H1 (cell line): Measurements from ENCODE around the gene CD300LF. TPM values are rescaled to one million over a fixed set of nuclear protein-coding genes. Genes with fewer than 3 reads are reported as not detected.

ENCODE experiments used
- CTCF ChIA-PET: fragments of 300-600 bp; sonication (Branson Sonifier 250); formaldehyde crosslinking; loops from one replicate; lab custom pipeline; 2021; ENCODE audit not compliant: partially characterized antibody; lab: Charles Lee
- POLR2A ChIA-PET: fragments of 300-600 bp; sonication (Branson Sonifier 250); formaldehyde crosslinking; loops from one replicate; lab custom pipeline; 2021; ENCODE audit warnings: inconsistent platforms; ENCODE audit not compliant: partially characterized antibody; lab: Charles Lee
- DNase-seq, 2 experiments: peaks; one replicate each; pipeline versions ENCODE4 v3.0.0 to v3.0.0-alpha.2; 2010 to 2022; ENCODE audit warnings: low spot score in 2 of 2, low read depth in 1 of 2, mixed read lengths in 1 of 2
- FAIRE-seq: peaks from 2 replicates; lab custom pipeline; 2011; peaks lifted over from hg19 to GRCh38; lab: Jason Lieb, UNC
- H2AFZ ChIP-seq: 2 replicates; pipeline ENCODE4 v1.8.1; 2012; ENCODE audit warnings: low read length, inconsistent platforms
- H2AK5ac ChIP-seq: 2 replicates; pipeline ENCODE4 v1.6.1; 2013; ENCODE audit warnings: low read depth, low read length
- H2BK120ac ChIP-seq: replicated peaks from 2 replicates; pipeline ENCODE3; 2013; ENCODE audit warnings: low read depth, low read length, inconsistent platforms
- H2BK12ac ChIP-seq: 2 replicates; pipeline ENCODE4 v1.6.1; 2013; ENCODE audit warnings: low read depth, low read length
- H2BK15ac ChIP-seq: 2 replicates; pipeline ENCODE4 v1.6.1; 2013; ENCODE audit warnings: low read length
- H2BK20ac ChIP-seq: 2 replicates; pipeline ENCODE4 v1.6.1; 2013; ENCODE audit warnings: low read length
- H2BK5ac ChIP-seq: 2 replicates; pipeline ENCODE4 v1.6.1; 2013; ENCODE audit warnings: low read depth, low read length
- H3K14ac ChIP-seq: 2 replicates; pipeline ENCODE4 v1.6.1; 2013; ENCODE audit warnings: inconsistent platforms; ENCODE audit not compliant: insufficient read length
- H3K18ac ChIP-seq: 2 replicates; pipeline ENCODE4 v1.6.1; 2013; ENCODE audit warnings: low read length; ENCODE audit errors: extremely low read depth
- H3K23ac ChIP-seq: 2 replicates; pipeline ENCODE4 v1.6.1; 2013; ENCODE audit warnings: inconsistent platforms; ENCODE audit not compliant: insufficient read length
- H3K23me2 ChIP-seq: 2 replicates; pipeline ENCODE4 v1.6.1; 2013; ENCODE audit warnings: low read depth, low read length
- H3K27ac ChIP-seq: 2 replicates; pipeline ENCODE4 v1.6.1; 2011; ENCODE audit warnings: low read depth, low read length, inconsistent platforms
- H3K27me3 ChIP-seq, 4 experiments: replicated peaks in 1 of 4; 1 replicate in 1 of 4; 2 replicates in 3 of 4; pipeline versions ENCODE4 v1.6.1 to v1.8.1; 2011 to 2013; ENCODE audit warnings: low read length in 3 of 4, mild to moderate bottlenecking in 3 of 4, inconsistent platforms in 2 of 4, mixed read lengths in 2 of 4, moderate library complexity in 1 of 4; ENCODE audit not compliant: control insufficient read depth in 3 of 4, insufficient read depth in 3 of 4; ENCODE audit errors: extremely low read depth in 1 of 4
- H3K36me3 ChIP-seq, 4 experiments: 2 replicates each; pipeline versions ENCODE4 v1.6.1 to v1.8.1; 2011 to 2013; ENCODE audit warnings: mild to moderate bottlenecking in 4 of 4, low read length in 3 of 4, moderate library complexity in 2 of 4, control low read depth in 1 of 4, inconsistent platforms in 1 of 4; ENCODE audit not compliant: insufficient read depth in 4 of 4, control insufficient read depth in 2 of 4
- H3K4ac ChIP-seq: replicated peaks from 2 replicates; pipeline ENCODE3; 2013; ENCODE audit warnings: low read length, low read depth, mixed read lengths, inconsistent platforms; ENCODE audit not compliant: insufficient read length
- H3K4me1 ChIP-seq, 4 experiments: replicated peaks in 1 of 4; 1 replicate in 1 of 4; 2 replicates in 3 of 4; pipeline versions ENCODE4 v1.6.1 to v1.8.1; 2011 to 2013; ENCODE audit warnings: low read length in 3 of 4, inconsistent platforms in 2 of 4, mixed read lengths in 1 of 4; ENCODE audit not compliant: insufficient read depth in 4 of 4, control insufficient read depth in 3 of 4
- H3K4me2 ChIP-seq, 2 experiments: 2 replicates each; pipeline versions ENCODE4 v1.6.1 to v1.8.1; 2011 to 2013; ENCODE audit warnings: low read depth in 2 of 2, low read length in 2 of 2, control low read depth in 1 of 2, inconsistent platforms in 1 of 2, mild to moderate bottlenecking in 1 of 2; ENCODE audit not compliant: insufficient read depth in 1 of 2
- H3K4me3 ChIP-seq, 4 experiments: fragments of 200-600, 300-600 bp in 1 of 4; sonication (generic), shearing (Covaris generic), sonication (Bioruptor Twin) in 1 of 4; 2 replicates each; pipeline versions ENCODE4 v1.5.1 to v1.8.1; 2011 to 2016; ENCODE audit warnings: low read length in 4 of 4, low read depth in 3 of 4, control low read depth in 2 of 4, inconsistent platforms in 2 of 4, mild to moderate bottlenecking in 2 of 4, mixed read lengths in 1 of 4, moderate library complexity in 1 of 4; ENCODE audit not compliant: insufficient read depth in 2 of 4; ENCODE audit errors: extremely low read depth in 1 of 4
- H3K56ac ChIP-seq: replicated peaks from 2 replicates; pipeline ENCODE3; 2013; ENCODE audit warnings: low read depth, mild to moderate bottlenecking, mixed read lengths, low read length, inconsistent platforms; ENCODE audit not compliant: insufficient read length
- H3K79me1 ChIP-seq: 2 replicates; pipeline ENCODE4 v1.6.1; 2013; ENCODE audit warnings: low read depth, low read length, control low read depth
- H3K79me2 ChIP-seq, 2 experiments: 2 replicates each; pipeline versions ENCODE4 v1.6.1 to v1.8.1; 2012 to 2013; ENCODE audit warnings: low read length in 2 of 2, mild to moderate bottlenecking in 2 of 2, inconsistent platforms in 1 of 2; ENCODE audit not compliant: insufficient read depth in 2 of 2, control insufficient read depth in 1 of 2
- H3K9ac ChIP-seq, 4 experiments: replicated peaks in 1 of 4; 1 replicate in 1 of 4; 2 replicates in 3 of 4; pipeline versions ENCODE4 v1.6.1 to v1.8.1; 2011 to 2013; ENCODE audit warnings: low read depth in 3 of 4, low read length in 3 of 4, control low read depth in 2 of 4, mild to moderate bottlenecking in 2 of 4, moderate library complexity in 2 of 4, inconsistent platforms in 1 of 4; ENCODE audit errors: extremely low read depth in 1 of 4
- H3K9me3 ChIP-seq, 2 experiments: 2 replicates each; pipeline versions ENCODE4 v1.6.1 to v1.8.1; 2012 to 2013; ENCODE audit warnings: mild to moderate bottlenecking in 2 of 2, moderate library complexity in 2 of 2, control low read depth in 1 of 2, inconsistent platforms in 1 of 2, low read depth in 1 of 2, low read length in 1 of 2, mixed read lengths in 1 of 2; ENCODE audit not compliant: insufficient read depth in 2 of 2
- H4K20me1 ChIP-seq, 2 experiments: replicated peaks in 1 of 2; 2 replicates each; pipeline versions ENCODE3 to v1.8.1; 2011 to 2013; ENCODE audit warnings: inconsistent platforms in 2 of 2, low read length in 2 of 2, mild to moderate bottlenecking in 1 of 2; ENCODE audit not compliant: insufficient read depth in 2 of 2, control insufficient read depth in 1 of 2
- H4K5ac ChIP-seq: 2 replicates; pipeline ENCODE4 v1.6.1; 2013; ENCODE audit warnings: low read length, low read depth, mixed read lengths, inconsistent platforms; ENCODE audit not compliant: insufficient read length
- H4K8ac ChIP-seq: 2 replicates; pipeline ENCODE4 v1.8.0; 2013; ENCODE audit warnings: mild to moderate bottlenecking, moderate library complexity, low read length, inconsistent platforms; ENCODE audit not compliant: insufficient read depth; ENCODE audit errors: extremely low read depth
- H4K91ac ChIP-seq: replicated peaks from 2 replicates; pipeline ENCODE3; 2013; ENCODE audit warnings: low read length, mixed read lengths, inconsistent platforms; ENCODE audit not compliant: insufficient read length
- ASH2L ChIP-seq: fragments of 200-600, 300-600 bp; sonication (generic); IDR thresholded peaks from one replicate; pipeline ENCODE4 v1.7.1; 2017; ENCODE audit warnings: low read length
- ATF3 ChIP-seq: IDR thresholded peaks from 2 replicates; pipeline ENCODE4 v1.6.1; 2011; ENCODE audit warnings: low read depth, mild to moderate bottlenecking, low read length; ENCODE audit not compliant: insufficient read depth
- CTBP2 ChIP-seq: IDR thresholded peaks from 2 replicates; pipeline ENCODE4 v1.7.0; 2011; ENCODE audit warnings: borderline replicate concordance, mild to moderate bottlenecking, moderate library complexity, mixed read lengths, low read length; ENCODE audit not compliant: insufficient read depth, insufficient read length
- EP300 ChIP-seq, 2 experiments: IDR thresholded peaks; 1 replicate in 1 of 2; 2 replicates in 1 of 2; pipeline ENCODE4 v1.6.1; 2011 to 2012; ENCODE audit warnings: low read depth in 2 of 2, low read length in 2 of 2, mild to moderate bottlenecking in 2 of 2, borderline replicate concordance in 1 of 2, inconsistent platforms in 1 of 2, moderate library complexity in 1 of 2
- FOSL1 ChIP-seq: IDR thresholded peaks from 2 replicates; pipeline ENCODE4 v1.6.1; 2011; ENCODE audit warnings: mild to moderate bottlenecking, low read depth, low read length, moderate library complexity; ENCODE audit not compliant: insufficient read depth
- GTF2F1 ChIP-seq: IDR thresholded peaks from 2 replicates; pipeline ENCODE4 v1.6.1; 2012; ENCODE audit warnings: low read depth, low read length, improper control_type of control experiment, borderline replicate concordance
- JUND ChIP-seq: IDR thresholded peaks from 2 replicates; pipeline ENCODE4 v1.6.1; 2011; ENCODE audit warnings: mild to moderate bottlenecking, improper control_type of control experiment, low read length
- SIRT6 ChIP-seq: IDR thresholded peaks from one replicate; pipeline ENCODE4 v1.7.1; 2012; ENCODE audit warnings: low read length, inconsistent platforms
- SUZ12 ChIP-seq: fragments of 200-600 bp; sonication (generic); IDR thresholded peaks from 2 replicates; pipeline ENCODE4 v1.6.1; 2012; ENCODE audit warnings: mild to moderate bottlenecking, inconsistent platforms, low read length, moderate library complexity, mixed read lengths
- YY1 ChIP-seq: IDR thresholded peaks from 2 replicates; pipeline ENCODE4 v1.6.1; 2011; ENCODE audit warnings: low read depth, mild to moderate bottlenecking, low read length
- WGBS, 2 experiments: shearing (Covaris generic) in 1 of 2; methylation state at CpG; one replicate each; pipeline versions ENCODE4 v1.1.6 to v1.1.7; 2013 to 2015; ENCODE audit warnings: low lambda C conversion rate in 2 of 2, mixed read lengths in 2 of 2, inconsistent platforms in 1 of 2, low coverage in 1 of 2, missing lambda C conversion rate in 1 of 2; ENCODE audit not compliant: insufficient replicate concordance in 2 of 2, insufficient coverage in 1 of 2, insufficient read length in 1 of 2; ENCODE audit errors: extremely low coverage in 1 of 2, missing lambda C conversion rate in 1 of 2; 5-methylcytosine and 5-hydroxymethylcytosine counted together
- polyA plus RNA-seq, 7 experiments: library from polyadenylated mRNA; depleted of rRNA in 3 of 7; stranded (reverse) in 5 of 7; unstranded in 2 of 7; fragments of >200 nt in 5 of 7; fragments of 200-250 nt in 2 of 7; gene quantifications; 1 replicate in 5 of 7; 2 replicates in 1 of 7; 4 replicates in 1 of 7; pipeline versions ENCODE4 v1.2.1 to v1.2.3, GENCODE V29; 2011 to 2013; ENCODE audit warnings: missing spikeins in 2 of 7, mixed read lengths in 2 of 7
- total RNA-seq: library from RNA; stranded (reverse); fragmentation: NEBNext Ultra II Directional; extraction: Animal tissue kit (Norgen Biotek cat#: 25700); gene quantifications from 2 replicates; pipeline ENCODE4 v1.2.1, GENCODE V29; 2021
- TF ChIP-seq, protein P1 (sequence below): IDR thresholded peaks from 2 replicates; pipeline ENCODE4 v1.6.1; 2012; ENCODE audit warnings: low read length, inconsistent platforms

CD300LF gene
- total and polyA plus RNA-seq, 2 of the 8 experiments (the other 6 are each of a cell fraction or from before 2014, with no cell fraction given), result not detected

DNA sequence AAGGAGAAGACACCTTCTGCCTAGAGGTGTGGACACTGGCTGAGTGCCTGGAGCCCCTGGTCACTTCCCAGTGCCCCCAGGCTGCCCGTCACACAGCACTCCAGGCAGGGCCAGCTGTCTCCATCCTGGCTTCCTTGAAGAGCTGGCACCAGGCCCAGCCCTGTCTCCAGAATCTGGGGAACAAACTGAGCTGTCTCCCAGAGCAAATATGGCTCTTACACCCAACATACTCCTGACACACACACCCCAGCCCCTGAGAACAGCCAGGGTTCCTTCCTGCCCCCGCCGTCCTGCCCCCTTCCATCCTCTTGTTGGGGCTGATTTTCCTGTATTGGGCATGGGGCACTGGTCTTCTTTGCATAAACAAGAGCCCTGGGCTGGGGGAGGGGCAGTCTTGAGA is 44.8 kb upstream of the CD300LF start:
- POLR2A ChIA-PET, result interaction anchor here (1.3 to 5.4 kb wide), 4 partner anchors 8 to 12 kb away, joined by 4 to 32 read pairs (median 8); partner anchors contain the start of gene NHERF1
- peaks cover 10 to 51% (median 42%) of the 10 kb centered on the region in 4 experiments for H3K4me1 ChIP-seq
- no peak for TF ChIP-seq ASH2L
- no peak for TF ChIP-seq JUND
- TF ChIP-seq YY1, result no peak
- TF ChIP-seq SUZ12, result no peak
- no peak for TF ChIP-seq EP300 (IDR thresholded peaks at IDR 0.05; ENCODE audit: borderline replicate concordance in 1 of 2, low read depth in 2 of 2, low read length in 2 of 2)
- no peak for TF ChIP-seq GTF2F1
- TF ChIP-seq CTBP2, result no peak
- TF ChIP-seq ATF3, result no peak
- TF ChIP-seq SIRT6, result no peak
- TF ChIP-seq FOSL1, result no peak
- TF ChIP-seq, protein P1, sequence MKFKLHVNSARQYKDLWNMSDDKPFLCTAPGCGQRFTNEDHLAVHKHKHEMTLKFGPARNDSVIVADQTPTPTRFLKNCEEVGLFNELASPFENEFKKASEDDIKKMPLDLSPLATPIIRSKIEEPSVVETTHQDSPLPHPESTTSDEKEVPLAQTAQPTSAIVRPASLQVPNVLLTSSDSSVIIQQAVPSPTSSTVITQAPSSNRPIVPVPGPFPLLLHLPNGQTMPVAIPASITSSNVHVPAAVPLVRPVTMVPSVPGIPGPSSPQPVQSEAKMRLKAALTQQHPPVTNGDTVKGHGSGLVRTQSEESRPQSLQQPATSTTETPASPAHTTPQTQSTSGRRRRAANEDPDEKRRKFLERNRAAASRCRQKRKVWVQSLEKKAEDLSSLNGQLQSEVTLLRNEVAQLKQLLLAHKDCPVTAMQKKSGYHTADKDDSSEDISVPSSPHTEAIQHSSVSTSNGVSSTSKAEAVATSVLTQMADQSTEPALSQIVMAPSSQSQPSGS, result no peak

More for the DNA sequence above, 44.8 kb upstream of the CD300LF start:
- no peak for FAIRE-seq
- H3K14ac ChIP-seq, result no peak overlapping the region
- no peak overlapping the region for H2AK5ac ChIP-seq
- no peak overlapping the region for H4K5ac ChIP-seq
- no peak overlapping the region for H3K4ac ChIP-seq
- H3K9me3 ChIP-seq, result no peaks in the 10 kb centered on the region
- no peaks in the 10 kb centered on the region for H3K27me3 ChIP-seq
- H3K4me2 ChIP-seq, result no peak overlapping the region
- peaks cover 0 to 4% (median 0%) of the 10 kb centered on the region in 4 experiments; a peak in 1 of 8 replicates for H3K36me3 ChIP-seq
- no peak overlapping the region for H4K91ac ChIP-seq
- H3K18ac ChIP-seq, result no peak overlapping the region
- no peak overlapping the region for H2AFZ ChIP-seq
- no peak overlapping the region for H2BK15ac ChIP-seq
- H2BK120ac ChIP-seq, result no peak overlapping the region
- CTCF ChIA-PET, result interaction anchor here (1.5 to 15.7 kb wide), 6 partner anchors 7 to 105 kb away, joined by 6 to 231 read pairs (median 49); partner anchors contain the start of genes NAT9 and RAB37
- no peak overlapping the region for H3K9ac ChIP-seq
- peaks cover 5 to 21% of the 10 kb centered on the region in 2 experiments for H4K20me1 ChIP-seq
- H2BK12ac ChIP-seq, result no peak overlapping the region
- H3K56ac ChIP-seq, result no peak overlapping the region
- peaks cover 32% of the 10 kb centered on the region for H3K79me1 ChIP-seq
- no peak overlapping the region for H3K23ac ChIP-seq
- no peak for DNase-seq
- no peak overlapping the region for H3K27ac ChIP-seq
- 0 out of 2 replicates have a peak overlapping the region, but pooled peaks have one; percentile 15 for H4K8ac ChIP-seq
- H2BK5ac ChIP-seq, result peak overlapping the region; percentile 73; the same call in 1 of the 2 replicates
- WGBS, 2 experiments, result 96% methylated on average over 3 of the region's 3 CpGs; no CpG with 5 or more reads in 1 of the 2 experiments
- no peaks in the 10 kb centered on the region for H3K23me2 ChIP-seq
- no peak overlapping the region for H3K4me3 ChIP-seq
- no peak overlapping the region for H2BK20ac ChIP-seq
- H3K79me2 ChIP-seq, result peaks cover 0 to 78% of the 10 kb centered on the region in 2 experiments; a peak in 2 of 4 replicates
